NCI-H128 (cell line): ENCODE results near the gene TMEM222.
"Not testable (repeated sequence)": the region's sequence is repeated elsewhere in the genome, so short reads cannot be mapped to it uniquely, and the experiment has no call there.

Source experiments
- DNase-seq: peaks from one replicate; lab custom pipeline; 2025; ENCODE audit not compliant: unreplicated experiment; lab: John Stamatoyannopoulos, UW

The TMEM222 gene

DNA sequence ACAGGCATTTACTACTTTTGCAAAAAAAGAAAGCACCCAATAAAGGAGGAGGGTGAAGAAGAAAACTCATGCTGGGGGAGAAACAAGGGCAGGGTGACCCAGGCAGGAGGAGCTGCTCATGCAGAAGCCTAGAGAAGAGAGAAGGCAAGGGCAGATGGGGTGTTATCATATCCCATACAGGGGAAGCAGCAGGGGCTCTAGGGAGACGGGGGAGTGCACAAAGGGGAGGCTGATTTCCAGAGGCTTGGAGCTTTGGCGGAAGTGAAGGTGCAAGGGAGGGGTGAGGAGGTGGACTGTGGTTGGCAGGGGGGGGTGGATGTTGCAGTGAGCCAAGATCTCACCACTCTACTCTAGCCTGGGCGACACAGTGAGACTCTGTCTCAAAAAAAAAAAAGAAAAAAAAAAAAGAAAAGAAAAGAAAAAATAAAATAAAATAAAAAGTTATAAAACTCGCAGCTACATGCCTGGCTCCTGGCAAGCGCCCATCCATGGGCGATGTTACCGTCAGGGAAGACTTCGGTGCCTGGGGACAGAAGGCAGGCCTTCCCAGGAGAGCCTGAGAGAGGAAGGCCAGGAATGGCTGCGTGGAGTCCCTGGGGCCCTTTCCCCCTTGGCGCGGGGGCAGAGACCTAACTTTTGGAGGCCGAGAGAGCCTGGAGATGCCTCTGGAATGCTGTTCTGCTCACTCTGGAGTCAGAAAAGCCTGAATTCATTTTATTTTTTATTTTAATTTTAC lies 56.0 kb downstream of the TMEM222 start:
- no peak for DNase-seq

DNA sequence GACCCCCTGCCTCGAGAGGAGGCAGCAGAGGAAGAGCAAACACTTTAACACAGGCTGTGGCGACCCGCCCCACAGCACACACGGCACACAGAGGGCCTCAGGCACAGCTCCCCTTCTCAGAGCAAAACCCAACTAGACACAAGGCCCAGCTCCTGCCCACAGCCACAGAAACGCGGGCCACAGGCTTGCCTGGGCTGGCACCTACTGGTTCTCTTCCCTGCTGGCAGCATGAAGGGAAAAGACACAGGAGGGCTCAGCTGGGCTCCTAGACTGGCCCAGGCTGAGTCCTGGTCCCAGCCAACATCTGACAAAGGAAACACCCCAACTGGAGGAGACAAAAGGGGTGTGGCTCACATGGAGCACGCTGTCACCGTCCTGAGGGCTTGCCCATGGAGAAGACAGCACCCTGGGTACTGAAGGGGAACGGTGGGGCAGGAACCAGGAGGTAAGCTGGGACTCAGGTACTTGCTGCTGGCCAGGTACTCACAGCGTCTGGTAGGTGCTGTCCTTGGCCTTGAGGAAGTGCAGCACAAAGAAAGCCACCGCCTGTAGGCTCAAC lies 57.7 kb downstream of the TMEM222 start:
- DNase-seq, result no peak

DNA sequence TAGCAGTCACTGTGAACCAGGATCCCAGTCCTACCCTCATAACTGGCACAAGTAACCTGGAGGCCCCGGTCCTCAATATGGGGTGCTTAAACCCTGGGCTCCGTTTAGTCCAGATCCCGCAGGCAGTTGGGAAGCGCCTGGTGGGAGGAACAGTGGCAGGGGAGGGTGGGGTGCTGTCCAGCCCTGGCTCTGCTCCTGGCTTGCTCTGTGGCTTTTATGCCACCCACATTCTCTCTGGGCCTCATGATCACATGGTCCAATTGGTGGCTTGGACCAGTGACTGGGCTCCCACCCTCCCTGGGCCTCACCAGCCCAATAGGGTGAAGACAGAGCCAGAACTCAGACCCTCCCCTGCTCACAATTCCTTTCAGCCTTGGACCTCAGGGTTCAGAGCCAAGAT lies 58.3 kb downstream of the TMEM222 start:
- DNase-seq, result no peak

- no peak for DNase-seq
Observed at GRCh38 chr1:27380766-27381733, 59.1 kb downstream of the TMEM222 start.

GRCh38 chr1:27381969-27382762 lies 60.2 kb downstream of the TMEM222 start:
- DNase-seq, result no peak

GRCh38 chr1:27383039-27383605 lies 61.2 kb downstream of the TMEM222 start, which contains the start of gene CD164L2:
Gene CD164L2 (minus strand): TSS chr1:27383333. CDS start chr1:27383239, 94 bp downstream.
- peak; percentile 12 for DNase-seq

GRCh38 chr1:27383661-27384060 lies 61.7 kb downstream of the TMEM222 start:
- no peak for DNase-seq

DNA sequence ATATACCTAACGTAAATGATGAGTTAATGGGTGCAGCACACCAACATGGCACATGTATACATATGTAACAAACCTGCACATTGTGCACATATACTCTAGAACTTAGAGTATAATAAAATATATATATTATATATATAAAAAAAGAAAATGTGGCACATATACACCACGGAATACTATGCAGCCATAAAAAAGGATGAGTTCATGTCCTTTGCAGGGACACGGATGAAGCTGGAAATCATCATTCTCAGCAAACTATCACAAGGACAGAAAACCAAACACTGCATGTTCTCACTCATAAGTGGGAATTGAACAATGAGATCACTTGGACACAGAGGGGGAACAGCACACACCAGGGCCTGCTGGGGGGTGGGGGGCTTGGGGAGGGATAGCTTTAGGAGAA lies 62.8 kb downstream of the TMEM222 start:
- not testable (repeated sequence) for DNase-seq
